CD1c-positive myeloid dendritic cell (primary cell): ENCODE data around the gene ATAD3C.
"Not testable (repeated sequence)": the region's sequence is repeated elsewhere in the genome, so short reads cannot be mapped to it uniquely, and the experiment has no call there.

Experiments used
- DNase-seq: peaks from one replicate; pipeline ENCODE4 v3.0.0-alpha.2; 2016; ENCODE audit errors: extremely low spot score

ATAD3C gene

DNA sequence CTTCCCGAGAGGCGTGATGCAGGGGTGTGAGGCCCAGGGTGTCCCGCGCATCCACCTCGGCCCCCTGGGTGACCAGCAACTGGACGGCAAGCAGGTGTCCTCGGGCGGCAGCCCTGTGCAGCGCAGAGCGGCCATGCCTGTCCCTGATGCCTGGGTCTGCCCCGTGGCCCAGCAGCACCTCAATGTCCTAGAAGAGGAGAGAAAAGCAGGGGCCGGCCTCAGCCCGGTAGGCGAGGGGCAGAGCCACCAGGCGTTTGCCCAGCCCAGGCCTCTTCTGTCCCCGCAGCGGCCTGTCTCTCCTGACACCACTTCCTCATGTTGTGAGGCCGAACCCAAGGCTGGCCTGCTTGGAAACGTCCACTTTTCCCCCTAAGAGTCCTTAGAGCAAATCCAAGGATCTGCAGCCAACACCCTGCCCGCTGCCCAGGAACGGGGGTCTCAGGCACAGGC is 30.1 kb upstream of the ATAD3C start:
- DNase-seq = no peak

DNA sequence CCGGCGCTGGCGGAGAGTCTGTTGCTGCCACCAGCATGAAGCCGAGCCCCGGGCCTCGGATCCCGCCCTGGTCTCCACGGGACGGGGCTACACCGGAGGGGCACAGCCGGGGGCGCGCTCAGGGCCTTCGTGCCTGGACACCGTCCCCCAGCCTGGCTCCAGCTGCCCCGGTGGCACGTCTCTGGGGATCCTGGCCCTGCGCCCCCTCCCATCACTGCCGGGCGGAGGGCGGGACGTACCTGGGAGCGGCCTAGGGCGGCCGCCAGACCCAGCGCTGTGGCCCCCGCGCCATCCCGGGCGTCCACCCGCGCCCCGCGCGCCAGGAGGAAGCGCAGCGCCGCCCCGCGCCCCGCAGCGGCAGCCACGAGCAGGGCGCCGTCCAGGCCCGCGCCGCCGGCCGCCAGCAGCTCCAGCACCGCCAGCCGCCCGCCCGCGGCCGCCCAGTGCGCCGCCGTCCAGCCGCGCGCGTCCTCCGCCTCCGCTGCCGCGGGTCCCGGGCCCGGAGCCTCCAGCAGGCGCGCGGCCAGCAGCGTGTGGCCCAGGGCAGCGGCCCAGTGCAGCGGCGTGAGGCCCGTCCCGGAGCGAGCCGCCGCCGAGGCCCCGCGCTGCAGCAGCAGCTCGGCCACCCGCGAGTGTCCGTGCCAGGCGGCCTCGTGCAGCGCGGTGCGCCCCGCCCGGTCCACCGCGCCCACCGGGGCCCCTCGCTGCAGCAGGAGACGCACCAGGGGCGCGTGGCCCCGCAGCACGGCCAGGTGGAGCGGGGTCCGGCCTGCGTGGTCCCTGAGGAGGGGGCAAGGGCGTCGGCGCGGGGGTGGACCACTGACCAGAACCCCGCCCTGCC is 29.5 kb upstream of the ATAD3C start:
- peak; percentile 32 for DNase-seq

DNA sequence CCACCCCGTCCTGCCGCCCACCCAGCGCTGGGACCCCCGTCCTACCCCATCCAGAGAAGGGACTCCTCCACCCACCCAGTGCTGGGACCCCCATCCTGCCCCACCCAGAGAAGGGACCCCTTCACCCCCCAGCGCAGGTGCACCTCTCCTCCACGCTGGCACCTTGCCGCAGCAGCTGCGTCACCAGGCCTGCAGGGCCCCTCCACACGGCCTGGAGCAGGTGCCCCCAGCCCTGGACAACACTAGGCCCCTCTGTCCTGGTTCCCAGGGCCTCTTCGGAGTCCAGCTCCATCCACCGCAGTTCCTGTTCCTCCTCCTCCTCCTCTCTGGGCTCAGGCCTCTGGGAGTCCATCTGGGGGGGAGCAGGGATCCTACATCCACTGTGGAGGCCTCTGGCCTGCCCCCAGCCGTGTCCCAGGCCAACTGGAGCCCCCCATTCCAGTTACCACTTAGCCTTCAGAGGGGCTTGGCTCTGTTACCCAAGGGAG is 28.8 kb upstream of the ATAD3C start:
- no peak for DNase-seq

DNA sequence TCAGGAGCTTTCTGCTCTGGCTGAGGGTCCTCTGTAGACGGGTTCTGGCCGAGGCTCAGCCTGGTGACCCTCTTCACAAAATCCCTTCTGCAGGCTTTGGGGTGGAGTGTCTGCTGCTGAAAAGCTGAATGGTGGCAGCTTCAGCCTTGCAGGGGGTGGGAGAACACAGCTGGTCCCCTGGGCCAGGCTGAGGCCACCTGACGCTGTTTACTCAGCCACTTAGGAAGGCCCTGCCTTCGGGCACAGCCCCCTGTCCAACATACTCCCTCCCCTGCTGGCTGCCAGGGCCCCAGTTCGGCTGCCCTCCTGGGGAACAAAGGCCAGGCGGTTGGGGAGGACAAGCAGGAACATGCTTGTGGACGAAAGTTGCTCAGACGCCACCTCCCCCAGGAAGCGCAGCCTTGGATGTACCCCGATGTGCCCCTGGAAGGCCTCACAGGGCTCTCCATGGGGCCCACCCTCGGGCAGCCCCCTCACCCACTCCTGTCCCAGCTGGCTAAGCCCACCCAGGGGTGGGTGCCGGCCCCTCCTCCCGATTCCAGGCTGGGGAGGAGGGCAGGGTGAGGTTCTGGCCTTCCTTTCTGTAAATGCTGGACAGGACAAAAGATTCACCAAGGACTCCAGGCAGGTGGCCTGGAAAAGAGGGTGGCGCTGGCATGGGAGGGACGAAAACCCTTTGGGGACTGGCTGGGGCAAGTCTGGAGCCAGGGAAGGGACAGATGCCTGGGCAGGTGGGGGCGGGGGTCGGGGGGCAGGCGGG is 28.2 kb upstream of the ATAD3C start, which contains the start of gene ANKRD65:
ANKRD65 (minus strand) TSS at position 130 of the 760 bp plus-strand sequence. CDS start 271 bp downstream, outside the sequence.
- no peak for DNase-seq

DNA sequence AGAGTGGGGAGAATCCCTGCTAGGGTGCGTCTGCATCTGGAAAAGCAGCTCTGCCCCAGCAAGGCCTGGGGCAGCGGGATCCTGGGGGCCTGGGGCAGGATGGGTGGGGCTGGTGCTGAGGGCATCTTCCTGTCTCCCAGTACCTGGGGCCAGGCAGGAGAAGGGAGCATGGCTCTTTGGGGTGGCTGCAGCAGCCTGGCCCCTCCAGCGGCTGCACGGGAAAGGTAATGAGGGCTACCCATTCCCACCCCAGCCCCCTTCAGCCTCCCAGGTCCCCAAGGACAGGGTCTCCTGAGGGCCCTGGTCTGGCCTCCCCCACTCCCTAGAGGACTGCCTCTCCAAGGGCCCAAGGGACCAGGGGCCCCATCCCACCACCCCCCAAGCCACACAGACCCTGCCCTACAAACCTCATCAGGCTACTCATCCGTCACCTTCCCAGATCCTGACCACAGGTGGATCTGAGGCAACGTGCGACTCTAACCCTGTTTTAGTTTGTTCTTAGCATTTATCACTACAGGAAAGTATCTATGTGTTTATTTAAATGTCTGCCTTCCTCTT is 27.5 kb upstream of the ATAD3C start:
- no peak for DNase-seq

DNA sequence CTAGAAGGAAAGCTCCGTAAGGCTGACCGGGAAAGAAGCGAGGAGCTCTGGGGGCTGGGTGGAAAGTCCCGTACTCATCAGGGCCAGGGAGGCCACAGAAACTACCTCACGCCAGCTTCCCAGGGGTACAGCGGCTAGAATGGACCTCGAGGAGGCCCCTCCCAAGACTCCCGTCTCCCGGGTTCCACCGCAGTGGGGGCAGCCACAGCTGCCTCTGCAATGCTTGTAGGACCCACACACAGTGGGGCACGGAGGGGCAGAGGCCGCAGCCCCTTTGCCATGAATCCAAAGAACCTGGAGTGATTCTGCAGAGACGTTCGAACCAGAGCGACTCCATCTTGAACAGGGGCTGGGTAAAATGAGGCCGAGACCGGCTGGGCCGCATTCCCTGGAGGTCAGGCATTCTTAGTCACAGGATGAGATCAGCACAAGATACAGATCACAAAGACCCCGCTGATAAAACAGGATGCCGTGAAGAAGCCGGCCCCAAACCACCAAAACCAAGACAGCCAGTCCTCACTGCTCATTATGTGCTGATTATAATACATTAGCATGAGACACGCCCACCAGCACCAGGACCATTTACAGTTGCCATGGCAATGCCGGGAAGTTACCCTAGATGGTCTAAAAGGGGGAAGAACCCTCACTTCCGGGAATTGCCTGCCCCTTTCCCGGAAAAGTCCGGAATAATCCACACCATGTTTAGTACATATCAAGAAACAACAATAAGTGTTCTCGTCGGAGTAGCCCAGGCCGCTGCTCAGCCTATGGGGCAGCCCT is 26.8 kb upstream of the ATAD3C start:
- no peak for DNase-seq

DNA sequence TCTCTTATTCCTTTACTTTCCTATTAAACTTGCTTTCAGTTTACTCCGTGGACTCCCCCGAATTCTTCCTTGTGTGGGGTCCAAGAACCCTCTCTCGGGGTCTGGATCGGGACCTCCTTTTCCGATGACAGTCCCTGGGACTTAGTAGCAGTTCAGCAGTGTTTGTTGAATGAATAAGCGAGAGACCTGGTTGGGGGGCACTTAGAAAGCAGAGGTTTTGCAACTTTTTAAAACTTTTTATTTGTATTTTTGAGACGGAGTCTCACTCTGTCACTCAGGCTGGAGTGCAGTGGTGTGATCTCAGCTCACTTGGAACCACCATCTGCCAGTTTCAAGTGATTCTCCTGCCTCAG is 26.3 kb upstream of the ATAD3C start:
- DNase-seq = no peak

DNA sequence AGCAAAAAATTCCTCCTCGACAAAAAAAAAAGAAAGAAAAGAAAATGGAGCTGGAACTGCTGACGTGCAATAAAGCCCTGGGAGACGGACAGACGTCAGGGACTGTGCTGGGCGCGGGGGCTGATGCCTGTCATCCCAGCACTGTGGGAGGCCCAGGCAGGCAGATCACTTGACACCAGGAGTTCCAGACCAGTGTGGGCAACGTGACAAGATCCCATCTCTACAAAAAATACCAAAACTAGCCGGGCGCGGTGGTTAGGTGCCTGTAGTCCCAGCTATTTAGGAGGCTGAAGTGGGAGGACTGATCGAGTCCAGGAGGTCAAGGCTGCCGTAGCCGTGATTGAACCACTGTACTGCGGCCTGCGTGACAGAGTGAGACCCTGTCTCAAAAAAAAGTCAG is 24.8 kb upstream of the ATAD3C start:
- no peak for DNase-seq

DNA sequence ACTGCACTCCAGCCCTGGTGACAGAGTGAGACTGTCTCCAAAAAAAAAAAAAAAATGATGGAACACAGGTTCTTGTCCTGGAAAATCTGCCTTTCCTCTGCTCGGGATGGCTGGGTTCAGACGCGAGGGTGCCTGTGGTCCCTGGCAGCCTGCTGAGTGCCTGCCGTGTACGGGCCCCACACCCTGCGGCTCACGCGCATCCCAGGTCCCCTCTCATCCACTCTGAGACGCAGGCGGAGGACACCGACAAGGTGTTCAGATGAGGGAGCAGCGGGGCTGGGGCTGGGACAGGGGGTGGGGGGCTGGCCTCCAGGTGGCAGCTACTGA is 24.1 kb upstream of the ATAD3C start:
- DNase-seq = no peak

DNA sequence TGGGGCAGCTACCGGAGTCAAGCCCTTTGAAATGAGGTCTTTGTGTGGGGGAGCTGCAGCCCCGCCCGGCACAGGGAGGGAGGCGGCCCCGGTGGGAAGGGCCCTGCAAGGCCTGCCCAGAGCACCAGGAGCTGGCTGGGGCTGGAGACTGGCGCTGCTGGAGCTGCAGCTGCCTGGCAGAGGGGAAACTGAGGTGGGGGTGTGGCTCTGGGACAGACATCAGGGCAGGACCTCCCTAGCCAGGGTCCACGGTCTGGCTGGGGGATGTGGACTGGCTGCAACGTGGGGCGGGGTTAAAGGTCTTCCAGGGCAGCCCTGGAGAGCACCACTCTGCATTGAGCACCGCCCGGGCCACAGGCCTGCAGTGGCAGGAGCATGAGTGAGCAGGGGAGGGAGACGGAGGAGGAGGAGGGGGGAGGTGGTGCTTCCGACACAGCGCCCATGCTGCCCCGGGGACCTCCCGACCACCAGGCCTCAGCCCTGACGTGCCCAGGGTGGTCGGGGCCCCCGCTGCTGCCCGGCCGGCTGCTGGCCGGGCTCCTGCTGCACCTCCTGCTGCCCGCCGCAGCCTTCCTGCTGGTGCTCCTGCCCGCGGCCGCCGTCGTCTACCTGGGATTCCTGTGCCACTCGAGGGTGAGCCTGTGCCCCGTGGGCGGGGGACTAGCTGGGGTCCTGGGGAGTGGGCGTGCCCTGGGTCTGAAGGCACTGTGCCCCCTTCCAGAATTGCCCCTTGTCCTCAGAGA is 23.6 kb upstream of the ATAD3C start:
- no peak for DNase-seq

DNA sequence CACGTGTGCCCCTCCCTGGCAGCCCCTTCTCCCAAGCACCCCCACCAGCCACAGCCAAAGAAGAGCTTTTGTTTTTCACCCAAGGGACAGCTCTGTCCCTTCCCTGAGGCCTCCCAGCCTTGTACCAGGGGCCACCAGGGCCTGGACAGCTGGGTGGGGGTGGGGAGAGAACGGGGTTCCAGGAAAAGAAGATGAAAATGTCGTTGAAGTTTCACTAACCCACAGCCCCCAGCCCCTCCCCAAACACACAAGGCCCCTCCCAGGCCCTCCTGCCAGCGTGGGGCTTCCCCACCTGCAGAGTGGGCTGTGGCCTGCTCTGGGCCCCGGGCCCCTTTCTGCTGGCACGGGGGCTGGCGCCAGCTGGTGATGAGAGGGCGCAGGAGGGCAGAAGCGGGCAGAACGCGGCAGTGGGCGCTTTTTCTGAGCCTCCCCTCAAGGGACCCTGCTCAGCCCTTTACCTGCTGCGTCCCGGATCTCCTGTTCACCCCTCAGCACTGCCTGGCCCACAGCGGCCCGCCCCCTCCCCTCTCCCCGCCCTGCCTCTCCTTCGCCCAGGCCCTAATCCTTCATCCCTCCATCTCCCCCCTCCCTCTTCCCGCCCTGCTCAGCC is 22.9 kb upstream of the ATAD3C start:
- DNase-seq = no peak

DNA sequence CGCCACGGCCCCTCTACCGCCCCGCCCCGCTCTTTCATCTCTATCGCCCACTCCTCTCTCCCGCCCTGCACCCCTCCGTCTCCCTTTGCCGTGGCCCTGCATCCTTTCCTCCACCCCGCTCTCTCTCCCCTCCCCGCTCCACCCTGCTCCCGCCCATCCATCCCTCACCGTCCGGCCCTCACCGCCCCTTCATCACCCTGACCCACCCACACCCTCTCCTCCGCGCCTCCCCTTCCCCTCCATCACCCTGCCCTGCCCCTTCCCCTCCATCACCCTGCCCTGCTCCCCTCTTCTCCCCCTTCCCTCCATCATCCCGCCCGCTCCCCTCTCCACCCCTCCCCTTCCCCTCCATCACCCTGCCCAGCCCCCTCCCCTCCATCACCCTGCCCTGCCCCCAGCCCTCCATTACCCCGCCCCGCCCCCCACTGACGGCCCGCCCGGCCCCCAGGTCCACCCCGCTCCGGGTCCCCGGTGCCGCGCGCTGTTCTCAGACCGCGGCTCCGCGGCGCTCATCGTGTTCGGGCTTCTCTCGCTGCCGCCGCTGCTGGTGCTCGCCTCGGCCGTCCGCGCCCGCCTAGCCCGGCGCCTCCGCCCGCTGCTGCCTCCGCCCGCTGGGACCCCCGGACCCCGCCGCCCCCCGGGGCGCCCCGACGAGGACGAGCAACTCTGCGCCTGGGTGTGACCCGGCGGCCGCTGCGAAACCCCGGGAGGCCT is 22.2 kb upstream of the ATAD3C start:
- DNase-seq = no peak

DNA sequence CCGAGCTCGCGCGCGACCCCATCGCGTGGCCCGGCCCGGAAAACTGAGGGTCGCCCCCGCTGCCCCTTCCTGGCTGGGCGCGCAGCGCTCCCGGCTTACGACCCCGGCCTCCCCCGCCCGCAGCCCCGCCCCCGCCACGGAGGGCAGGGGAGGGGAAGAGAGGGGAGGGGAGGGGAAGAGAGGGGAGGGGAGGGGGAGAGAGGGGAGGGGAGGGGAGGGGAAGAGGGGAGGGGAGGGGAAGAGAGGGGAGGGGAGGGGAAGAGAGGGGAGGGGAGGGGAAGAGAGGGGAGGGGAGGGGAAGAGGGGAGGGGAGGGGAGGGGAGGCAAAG is 21.7 kb upstream of the ATAD3C start:
- no peak for DNase-seq

DNA sequence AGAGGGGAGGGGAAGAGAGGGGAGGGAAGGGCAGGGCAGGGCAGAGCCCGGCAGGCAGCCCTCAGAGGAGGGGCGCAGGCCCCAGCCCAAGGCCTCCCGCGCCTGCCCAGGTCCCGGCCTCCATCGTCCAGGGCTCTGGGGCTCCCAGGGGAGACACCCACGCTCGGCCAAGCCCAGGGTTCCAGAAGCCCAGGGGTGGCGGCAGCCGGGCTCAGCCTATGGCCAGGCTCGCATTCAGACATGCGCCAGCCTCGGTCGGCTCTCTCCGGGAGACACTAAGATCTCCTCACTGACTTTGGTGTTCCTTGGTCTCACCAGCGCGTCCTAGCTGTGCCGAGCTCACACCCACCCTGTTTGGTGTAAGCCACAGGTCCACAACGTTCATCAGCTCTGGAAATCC is 21.3 kb upstream of the ATAD3C start:
- no peak for DNase-seq

DNA sequence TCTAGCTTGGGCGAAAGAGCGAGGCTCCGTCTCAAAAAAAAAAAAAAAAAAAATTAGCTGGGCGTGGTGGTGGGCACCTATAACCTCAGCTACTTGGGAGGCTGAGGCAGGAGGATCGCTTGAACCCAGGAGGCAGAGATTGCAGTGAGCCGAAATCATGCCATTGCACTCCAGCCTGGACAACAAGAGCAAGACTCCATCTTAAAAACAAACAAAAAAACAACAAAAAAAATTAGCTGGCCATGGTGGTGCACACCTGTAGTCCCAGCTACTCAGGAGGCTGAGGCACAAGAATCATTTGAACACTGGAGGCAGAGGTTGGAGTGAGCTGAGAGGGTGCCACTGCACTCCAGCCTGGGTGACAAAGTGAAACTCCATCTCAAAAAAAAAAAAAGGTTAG is 20.5 kb upstream of the ATAD3C start:
- DNase-seq = not testable (repeated sequence)

DNA sequence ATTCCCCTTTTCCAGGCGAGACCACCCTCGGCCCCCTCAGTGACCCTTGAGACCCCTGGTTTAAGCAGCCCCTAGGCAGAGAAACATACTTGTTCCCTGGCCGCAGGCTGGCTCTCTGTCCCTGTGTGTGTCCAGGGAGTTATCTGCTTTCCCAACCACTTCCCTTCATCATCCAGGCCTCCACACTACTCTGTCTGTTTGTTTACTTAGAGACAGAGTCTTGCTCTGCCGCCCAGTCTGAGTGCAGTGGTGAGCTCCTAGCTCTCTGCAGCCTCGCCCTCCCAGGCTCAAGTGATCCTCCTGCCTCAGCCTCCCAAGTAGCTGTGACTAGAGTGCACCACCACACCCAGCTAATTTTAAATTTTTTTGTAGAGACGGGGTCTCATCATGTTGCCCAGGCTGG is 19.8 kb upstream of the ATAD3C start:
- no peak for DNase-seq

DNA sequence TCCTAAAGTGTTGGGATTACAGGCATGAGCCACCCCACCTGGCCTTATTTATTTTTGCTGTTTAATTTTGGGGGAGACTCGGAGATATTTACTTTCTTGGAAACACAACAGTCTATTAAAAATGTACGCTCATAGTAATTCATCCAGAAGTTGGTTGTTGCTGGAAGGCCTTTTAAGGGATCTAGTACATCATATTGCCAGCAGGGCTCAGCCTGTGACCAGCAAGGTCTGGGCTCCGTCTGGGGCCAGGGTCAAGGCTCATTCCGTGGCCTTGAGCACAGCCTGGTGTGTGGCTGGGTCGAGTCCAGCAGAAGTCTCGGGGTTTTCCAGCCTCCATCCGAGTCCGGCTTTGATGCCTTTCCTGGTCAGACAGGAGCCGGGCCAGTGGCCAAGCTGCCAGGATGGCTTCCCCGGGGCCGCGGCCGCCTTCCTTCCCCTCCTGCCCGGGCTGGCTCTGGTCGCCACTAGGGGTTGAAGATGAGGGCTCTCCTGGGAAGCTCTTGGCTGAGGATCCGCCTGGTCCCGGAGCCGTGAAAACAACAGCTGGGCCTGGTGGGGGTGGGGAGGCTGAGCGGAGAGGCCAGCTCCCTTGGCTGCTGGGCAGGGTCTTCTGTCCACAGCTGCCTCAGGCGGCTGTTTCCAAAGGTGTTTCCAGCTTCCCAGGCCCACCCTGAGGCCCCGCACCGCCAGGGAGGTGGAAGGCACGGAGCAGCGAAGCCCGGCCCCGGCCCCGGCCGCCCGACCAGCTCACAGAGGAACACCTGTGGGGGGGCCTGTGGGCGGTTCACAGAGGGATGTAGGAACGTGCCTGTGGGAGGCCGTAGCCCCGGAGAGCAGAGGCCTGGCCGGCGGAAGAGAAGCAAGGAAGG is 19.1 kb upstream of the ATAD3C start:
- no peak for DNase-seq

DNA sequence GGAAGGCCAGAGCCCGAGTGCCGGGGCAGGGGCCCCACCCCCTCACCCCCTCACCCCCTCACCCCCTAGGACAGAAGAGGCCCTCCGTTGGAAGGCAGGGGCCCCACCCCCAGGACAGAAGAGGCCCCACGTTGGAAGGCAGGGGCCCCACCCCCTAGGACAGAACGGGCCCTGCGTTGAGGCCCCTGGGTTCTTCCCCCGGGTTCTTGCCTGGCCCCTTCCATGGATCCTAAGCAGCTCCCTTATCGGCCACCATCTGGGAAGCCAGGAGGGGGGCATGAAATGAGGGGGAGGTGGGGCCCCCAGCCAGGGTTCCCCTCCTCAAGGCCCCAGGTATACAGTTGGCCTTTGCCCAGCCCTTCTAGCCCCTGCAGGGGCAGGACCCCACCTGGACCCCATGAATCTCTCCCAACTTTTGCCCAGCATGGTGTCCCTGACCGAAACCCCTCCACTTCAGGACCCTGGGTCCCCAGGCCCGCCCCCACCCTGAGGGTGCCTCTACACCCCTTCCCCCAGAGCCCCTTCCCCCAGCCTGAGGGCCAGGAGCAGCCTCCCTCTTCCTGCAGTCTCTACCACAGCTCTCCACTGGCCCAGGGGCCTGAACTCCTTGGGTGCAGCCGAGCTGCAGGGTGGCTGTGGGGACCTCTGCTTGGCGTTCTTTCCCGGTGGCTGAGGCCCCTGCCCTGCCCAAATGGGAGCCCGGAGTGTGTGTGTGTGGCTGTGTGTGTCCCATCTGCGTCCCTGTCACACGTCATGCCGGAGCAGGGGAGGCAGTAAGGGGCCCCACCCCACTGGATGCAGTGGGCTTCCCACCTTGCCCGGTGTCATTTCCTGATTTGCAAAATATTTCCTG is 18.3 kb upstream of the ATAD3C start:
- no peak for DNase-seq
